Measurements from ENCODE around the gene FPR3. TPM values are rescaled to one million over a fixed set of nuclear protein-coding genes. Genes with fewer than 3 reads are reported as not detected.

The FPR3 gene
- not detected in 2 replicates for total RNA-seq

GRCh38 chr19:51794885-51795490 is at the start of gene FPR3:
TSS of gene FPR3 (plus strand) at chr19:51795157. CDS start at chr19:51823749, 28,592 bp downstream.

GRCh38 chr19:51751655-51752054 is 43.3 kb upstream of the FPR3 start, which contains the start of gene FPR1:
TSS of gene FPR1 (minus strand) at chr19:51751878. CDS start at chr19:51746994, 4,884 bp downstream.

GRCh38 chr19:51760697-51761356 is 34.1 kb upstream of the FPR3 start, which contains the start of gene FPR2:
TSS of gene FPR2 (plus strand) at chr19:51761180. CDS start at chr19:51768659, 7,479 bp downstream.

Other genes with a start within 250 kb of the FPR3 start
- gene ZNF175, start 223.9 kb upstream of the FPR3 start, total RNA-seq = 3.6 and 10.7 TPM in 2 replicates
- gene SIGLEC5, start 164.8 kb upstream of the FPR3 start, total RNA-seq = not detected in 2 replicates
- not detected in 2 replicates for gene SIGLEC14, start 148.3 kb upstream of the FPR3 start, total RNA-seq
- 9.7 and 12.3 TPM in 2 replicates for gene SPACA6, start 101.8 kb upstream of the FPR3 start, total RNA-seq
- not detected in 2 replicates for gene HAS1, start 71.2 kb upstream of the FPR3 start, total RNA-seq
- gene FPR1, start 43.3 kb upstream of the FPR3 start, total RNA-seq = 0.18 TPM in 1 of 2 replicates, not detected in the other
- gene FPR2, start 34.0 kb upstream of the FPR3 start, total RNA-seq = not detected in 2 replicates
- gene ZNF577, start 92.8 kb downstream of the FPR3 start, total RNA-seq = 5.2 and 13.0 TPM in 2 replicates
- 4.7 and 9.1 TPM in 2 replicates for gene ZNF649, start 109.9 kb downstream of the FPR3 start, total RNA-seq
- gene ZNF613, start 132.3 kb downstream of the FPR3 start, total RNA-seq = 9.6 and 11.2 TPM in 2 replicates
- gene ZNF350, start 191.7 kb downstream of the FPR3 start, total RNA-seq = 6.9 and 7.1 TPM in 2 replicates
- gene ZNF615, start 213.1 kb downstream of the FPR3 start, total RNA-seq = 9.6 and 17.3 TPM in 2 replicates
- 8.5 and 8.7 TPM in 2 replicates for gene ZNF614, start 233.2 kb downstream of the FPR3 start, total RNA-seq